ENCODE measurements around the gene C1orf35. TPM values are rescaled to one million over a fixed set of nuclear protein-coding genes. Genes with fewer than 3 reads are reported as not detected.

The C1orf35 gene
- total and polyA plus RNA-seq, 9 of the 15 experiments (the other 6 are each of a cell fraction or from before 2014, with no cell fraction given), result 3.2 to 48.7 (median 12.5) TPM

- TF ChIP-seq NR4A1 (CRISPR knock-in tag; IDR thresholded peaks at IDR 0.05) (no peak), NR4A1 (tag; IDR thresholded peaks at IDR 0.05) (no peak), MTF1 (CRISPR knock-in tag; IDR thresholded peaks at IDR 0.05; ENCODE audit: borderline replicate concordance) (no peak), SMARCB1 (IDR thresholded peaks at IDR 0.05; ENCODE audit: insufficient read length, low read depth) (no peak), ZNF3 (CRISPR knock-in tag; IDR thresholded peaks at IDR 0.05) (no peak), WHSC1 (IDR thresholded peaks at IDR 0.05; ENCODE audit: low read length) (no peak), NFIC (IDR thresholded peaks at IDR 0.05) (peak; percentile 90), DACH1 (IDR thresholded peaks at IDR 0.05; ENCODE audit: partially characterized antibody) (no peak), ZNF282 (CRISPR knock-in tag; IDR thresholded peaks at IDR 0.05) (no peak), EP300 (IDR thresholded peaks at IDR 0.05; ENCODE audit: low read length) (peak; percentile 89), COPS2 (conservative IDR thresholded peaks at IDR 0.05) (no peak), TAL1 (IDR thresholded peaks at IDR 0.05) (peak; percentile 96), ZNF239 (CRISPR knock-in tag; IDR thresholded peaks at IDR 0.05) (no peak), MEF2D (tag; conservative IDR thresholded peaks at IDR 0.05; ENCODE audit: low read depth) (no peak), ASH1L (IDR thresholded peaks at IDR 0.05; ENCODE audit: borderline replicate concordance, low read depth, partially characterized antibody) (no peak), PREB (CRISPR knock-in tag; IDR thresholded peaks at IDR 0.05) (no peak), NFIX (CRISPR knock-in tag; IDR thresholded peaks at IDR 0.05; ENCODE audit: low read depth) (no peak), ZNF512 (tag; IDR thresholded peaks at IDR 0.05) (no peak), ARID4B (CRISPR knock-in tag; IDR thresholded peaks at IDR 0.05) (peak; percentile 73)
- TF ChIP-seq, protein P1, sequence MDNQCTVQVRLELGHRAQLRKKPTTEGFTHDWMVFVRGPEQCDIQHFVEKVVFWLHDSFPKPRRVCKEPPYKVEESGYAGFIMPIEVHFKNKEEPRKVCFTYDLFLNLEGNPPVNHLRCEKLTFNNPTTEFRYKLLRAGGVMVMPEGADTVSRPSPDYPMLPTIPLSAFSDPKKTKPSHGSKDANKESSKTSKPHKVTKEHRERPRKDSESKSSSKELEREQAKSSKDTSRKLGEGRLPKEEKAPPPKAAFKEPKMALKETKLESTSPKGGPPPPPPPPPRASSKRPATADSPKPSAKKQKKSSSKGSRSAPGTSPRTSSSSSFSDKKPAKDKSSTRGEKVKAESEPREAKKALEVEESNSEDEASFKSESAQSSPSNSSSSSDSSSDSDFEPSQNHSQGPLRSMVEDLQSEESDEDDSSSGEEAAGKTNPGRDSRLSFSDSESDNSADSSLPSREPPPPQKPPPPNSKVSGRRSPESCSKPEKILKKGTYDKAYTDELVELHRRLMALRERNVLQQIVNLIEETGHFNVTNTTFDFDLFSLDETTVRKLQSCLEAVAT (IDR thresholded peaks at IDR 0.05), result peak in 1 of 2 experiments; percentile 66; a peak in 1 of 4 replicates
Observed at GRCh38 chr1:228145463-228146416, 42.6 kb upstream of the C1orf35 start (continued).
